ENCODE data around the gene EXOC6B. TPM values are rescaled to one million over a fixed set of nuclear protein-coding genes. Genes with fewer than 3 reads are reported as not detected.
"Not testable (repeated sequence)": the region's sequence is repeated elsewhere in the genome, so short reads cannot be mapped to it uniquely, and the experiment has no call there.

EXOC6B gene
- total RNA-seq, 1 donor from 2014 or later = 32.2 TPM

- H3K27ac Mint-ChIP-seq (ENCODE audit: unreplicated experiment) = no peak overlapping the region
- H3K36me3 Mint-ChIP-seq (ENCODE audit: low read depth) = peaks cover 6% of the 10 kb centered on the region
- no peak overlapping the region for H3K4me3 Mint-ChIP-seq (ENCODE audit: unreplicated experiment)
- H3K27me3 Mint-ChIP-seq (ENCODE audit: low read depth) = no peaks in the 10 kb centered on the region
- DNase-seq (ENCODE audit: low spot score) = no peak
- H3K4me1 Mint-ChIP-seq (ENCODE audit: low read depth) = peaks cover 13% of the 10 kb centered on the region
- TF ChIP-seq, protein P1, sequence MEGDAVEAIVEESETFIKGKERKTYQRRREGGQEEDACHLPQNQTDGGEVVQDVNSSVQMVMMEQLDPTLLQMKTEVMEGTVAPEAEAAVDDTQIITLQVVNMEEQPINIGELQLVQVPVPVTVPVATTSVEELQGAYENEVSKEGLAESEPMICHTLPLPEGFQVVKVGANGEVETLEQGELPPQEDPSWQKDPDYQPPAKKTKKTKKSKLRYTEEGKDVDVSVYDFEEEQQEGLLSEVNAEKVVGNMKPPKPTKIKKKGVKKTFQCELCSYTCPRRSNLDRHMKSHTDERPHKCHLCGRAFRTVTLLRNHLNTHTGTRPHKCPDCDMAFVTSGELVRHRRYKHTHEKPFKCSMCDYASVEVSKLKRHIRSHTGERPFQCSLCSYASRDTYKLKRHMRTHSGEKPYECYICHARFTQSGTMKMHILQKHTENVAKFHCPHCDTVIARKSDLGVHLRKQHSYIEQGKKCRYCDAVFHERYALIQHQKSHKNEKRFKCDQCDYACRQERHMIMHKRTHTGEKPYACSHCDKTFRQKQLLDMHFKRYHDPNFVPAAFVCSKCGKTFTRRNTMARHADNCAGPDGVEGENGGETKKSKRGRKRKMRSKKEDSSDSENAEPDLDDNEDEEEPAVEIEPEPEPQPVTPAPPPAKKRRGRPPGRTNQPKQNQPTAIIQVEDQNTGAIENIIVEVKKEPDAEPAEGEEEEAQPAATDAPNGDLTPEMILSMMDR (IDR thresholded peaks at IDR 0.05) = no peak
- peaks cover 3% of the 10 kb centered on the region for H3K9me3 Mint-ChIP-seq (ENCODE audit: low read depth)
Measured at GRCh38 chr2:72555943-72556342, 269.9 kb downstream of the EXOC6B start.

DNA sequence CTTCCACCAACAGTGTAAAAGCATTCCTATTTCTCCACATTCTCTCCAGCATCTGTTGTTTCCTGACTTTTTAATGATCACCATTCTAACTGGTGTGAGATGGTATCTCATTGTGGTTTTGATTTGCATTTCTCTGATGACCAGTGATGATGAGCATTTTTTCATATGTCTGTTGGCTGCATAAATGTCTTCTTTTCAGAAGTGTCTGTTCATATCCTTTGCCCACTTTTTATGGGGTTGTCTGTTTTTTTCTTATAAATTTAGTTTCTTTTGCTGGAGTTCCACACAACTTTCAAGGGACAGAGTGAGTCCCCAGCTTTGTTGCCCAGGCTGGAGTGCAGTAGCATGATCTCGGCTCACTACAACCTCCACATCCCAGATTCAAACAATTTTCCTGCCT, 270.5 kb downstream of the EXOC6B start:
- H3K4me3 Mint-ChIP-seq (ENCODE audit: unreplicated experiment); H3K27ac Mint-ChIP-seq (ENCODE audit: unreplicated experiment); H3K36me3 Mint-ChIP-seq (ENCODE audit: low read depth); H3K9me3 Mint-ChIP-seq (ENCODE audit: low read depth); H3K27me3 Mint-ChIP-seq (ENCODE audit: low read depth); DNase-seq (ENCODE audit: low spot score); H3K4me1 Mint-ChIP-seq (ENCODE audit: low read depth): not testable (repeated sequence)

- H3K4me3 Mint-ChIP-seq (ENCODE audit: unreplicated experiment); DNase-seq (ENCODE audit: low spot score); H3K27ac Mint-ChIP-seq (ENCODE audit: unreplicated experiment); H3K4me1 Mint-ChIP-seq (ENCODE audit: low read depth); H3K9me3 Mint-ChIP-seq (ENCODE audit: low read depth); H3K36me3 Mint-ChIP-seq (ENCODE audit: low read depth); H3K27me3 Mint-ChIP-seq (ENCODE audit: low read depth): not testable (repeated sequence)
Measured at GRCh38 chr2:72554910-72555309, 270.9 kb downstream of the EXOC6B start.

- no peaks in the 10 kb centered on the region for H3K27me3 Mint-ChIP-seq (ENCODE audit: low read depth)
- no peak for DNase-seq (ENCODE audit: low spot score)
- no peaks in the 10 kb centered on the region for H3K4me1 Mint-ChIP-seq (ENCODE audit: low read depth)
- H3K27ac Mint-ChIP-seq (ENCODE audit: unreplicated experiment) = no peak overlapping the region
- TF ChIP-seq, protein P1 (IDR thresholded peaks at IDR 0.05) = no peak
- peaks cover 6% of the 10 kb centered on the region for H3K36me3 Mint-ChIP-seq (ENCODE audit: low read depth)
- H3K4me3 Mint-ChIP-seq (ENCODE audit: unreplicated experiment) = no peak overlapping the region
- H3K9me3 Mint-ChIP-seq (ENCODE audit: low read depth) = peaks cover 3% of the 10 kb centered on the region
Measured at GRCh38 chr2:72554381-72554780, 271.5 kb downstream of the EXOC6B start.

DNA sequence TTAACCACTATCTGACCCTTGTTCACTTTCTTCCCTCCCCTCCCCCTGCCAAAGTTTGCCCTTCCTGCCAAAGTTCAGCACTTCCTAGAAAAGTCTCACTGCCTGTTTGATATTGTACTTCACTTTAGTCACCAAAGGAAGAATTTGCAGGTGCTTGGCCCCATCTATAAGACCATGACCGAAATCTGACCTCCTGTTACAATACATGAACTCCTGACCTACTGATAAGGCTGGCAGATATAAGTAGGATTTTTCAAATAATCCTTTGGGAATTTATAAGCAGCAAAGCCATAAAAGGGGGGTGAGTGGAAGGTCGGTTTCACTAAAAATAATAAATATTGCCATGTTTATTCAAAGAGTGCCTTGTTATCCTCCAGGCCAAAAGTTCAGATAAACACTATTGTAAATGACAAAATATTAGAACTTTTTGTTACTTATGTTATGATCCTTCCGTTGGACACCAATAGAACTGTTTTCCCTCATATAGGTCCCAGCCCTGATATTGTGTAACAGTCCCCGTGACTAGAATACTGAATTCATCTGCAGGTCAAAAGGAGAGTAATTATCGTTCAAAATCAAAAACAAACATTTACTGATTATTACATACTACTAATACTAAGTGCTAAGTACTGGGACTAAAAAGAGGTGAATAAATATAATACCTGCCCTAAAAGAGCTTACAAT, 277.6 kb downstream of the EXOC6B start:
- Mint-ChIP-seq H3K4me3 (ENCODE audit: unreplicated experiment) (no peak overlapping the region), H3K36me3 (ENCODE audit: low read depth) (no peaks in the 10 kb centered on the region), H3K27me3 (ENCODE audit: low read depth) (no peaks in the 10 kb centered on the region), H3K9me3 (ENCODE audit: low read depth) (no peaks in the 10 kb centered on the region), H3K4me1 (ENCODE audit: low read depth) (no peaks in the 10 kb centered on the region), H3K27ac (ENCODE audit: unreplicated experiment) (no peak overlapping the region)
- TF ChIP-seq, protein P1 (IDR thresholded peaks at IDR 0.05) = no peak
- no peak for DNase-seq (ENCODE audit: low spot score)

DNA sequence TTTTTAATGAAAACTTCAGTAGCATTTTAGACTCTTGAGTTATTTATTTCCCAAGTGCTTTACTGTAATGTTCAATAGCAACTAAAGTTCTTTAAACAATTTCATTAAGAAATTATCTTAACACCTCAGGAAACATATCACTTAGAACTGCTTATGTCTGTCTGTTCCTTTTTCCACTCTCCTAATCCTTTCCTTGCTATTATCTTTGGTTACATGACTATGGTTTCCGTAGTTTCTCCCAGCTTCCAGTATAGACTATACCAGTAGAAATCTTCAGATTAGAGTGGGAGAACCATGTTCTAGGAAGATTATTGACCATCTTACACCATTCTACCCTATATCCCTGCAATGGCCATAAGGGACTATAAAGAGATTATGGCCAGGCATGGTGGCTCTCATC, 280.0 kb downstream of the EXOC6B start:
- no peaks in the 10 kb centered on the region for H3K9me3 Mint-ChIP-seq (ENCODE audit: low read depth)

More for the DNA sequence above, 280.0 kb downstream of the EXOC6B start:
- H3K27ac Mint-ChIP-seq (ENCODE audit: unreplicated experiment) = no peak overlapping the region
- no peak overlapping the region for H3K4me3 Mint-ChIP-seq (ENCODE audit: unreplicated experiment)
- no peaks in the 10 kb centered on the region for H3K4me1 Mint-ChIP-seq (ENCODE audit: low read depth)
- TF ChIP-seq, protein P1 (IDR thresholded peaks at IDR 0.05) = no peak
- no peaks in the 10 kb centered on the region for H3K27me3 Mint-ChIP-seq (ENCODE audit: low read depth)
- H3K36me3 Mint-ChIP-seq (ENCODE audit: low read depth) = no peaks in the 10 kb centered on the region
- DNase-seq (ENCODE audit: low spot score) = no peak

Data from chondrocyte (in vitro differentiated cells).